GM12873 (cell line): ENCODE data around the gene UNC13B.

Experiments
- TF ChIP-seq, protein P1 (sequence below): IDR thresholded peaks from 2 replicates; pipeline ENCODE4 v1.5.1; 2012; ENCODE audit warnings: low read depth, mild to moderate bottlenecking, moderate library complexity, low read length, control low read depth; ENCODE audit not compliant: insufficient read depth; ENCODE audit errors: missing control alignments

Gene UNC13B

DNA sequence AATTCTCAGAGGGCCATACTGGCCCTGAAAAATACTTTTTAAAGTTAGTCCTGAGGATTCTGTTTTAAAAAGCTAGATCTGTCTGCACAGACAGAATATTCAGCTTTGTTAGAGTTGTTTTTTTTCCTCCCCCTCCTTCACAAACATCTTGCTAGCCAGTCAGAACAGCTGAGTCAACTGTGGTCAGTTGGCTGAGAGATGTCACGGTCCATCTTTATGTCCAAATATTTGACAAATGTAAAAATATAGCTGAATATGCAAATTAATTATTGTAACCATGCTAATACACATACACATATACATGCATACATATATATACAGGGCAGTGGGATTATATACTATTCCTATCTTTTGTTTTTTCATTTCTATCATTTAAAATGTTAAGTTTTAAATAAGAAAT is 33.9 kb downstream of the UNC13B start:
- TF ChIP-seq, protein P1, sequence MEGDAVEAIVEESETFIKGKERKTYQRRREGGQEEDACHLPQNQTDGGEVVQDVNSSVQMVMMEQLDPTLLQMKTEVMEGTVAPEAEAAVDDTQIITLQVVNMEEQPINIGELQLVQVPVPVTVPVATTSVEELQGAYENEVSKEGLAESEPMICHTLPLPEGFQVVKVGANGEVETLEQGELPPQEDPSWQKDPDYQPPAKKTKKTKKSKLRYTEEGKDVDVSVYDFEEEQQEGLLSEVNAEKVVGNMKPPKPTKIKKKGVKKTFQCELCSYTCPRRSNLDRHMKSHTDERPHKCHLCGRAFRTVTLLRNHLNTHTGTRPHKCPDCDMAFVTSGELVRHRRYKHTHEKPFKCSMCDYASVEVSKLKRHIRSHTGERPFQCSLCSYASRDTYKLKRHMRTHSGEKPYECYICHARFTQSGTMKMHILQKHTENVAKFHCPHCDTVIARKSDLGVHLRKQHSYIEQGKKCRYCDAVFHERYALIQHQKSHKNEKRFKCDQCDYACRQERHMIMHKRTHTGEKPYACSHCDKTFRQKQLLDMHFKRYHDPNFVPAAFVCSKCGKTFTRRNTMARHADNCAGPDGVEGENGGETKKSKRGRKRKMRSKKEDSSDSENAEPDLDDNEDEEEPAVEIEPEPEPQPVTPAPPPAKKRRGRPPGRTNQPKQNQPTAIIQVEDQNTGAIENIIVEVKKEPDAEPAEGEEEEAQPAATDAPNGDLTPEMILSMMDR = no peak

DNA sequence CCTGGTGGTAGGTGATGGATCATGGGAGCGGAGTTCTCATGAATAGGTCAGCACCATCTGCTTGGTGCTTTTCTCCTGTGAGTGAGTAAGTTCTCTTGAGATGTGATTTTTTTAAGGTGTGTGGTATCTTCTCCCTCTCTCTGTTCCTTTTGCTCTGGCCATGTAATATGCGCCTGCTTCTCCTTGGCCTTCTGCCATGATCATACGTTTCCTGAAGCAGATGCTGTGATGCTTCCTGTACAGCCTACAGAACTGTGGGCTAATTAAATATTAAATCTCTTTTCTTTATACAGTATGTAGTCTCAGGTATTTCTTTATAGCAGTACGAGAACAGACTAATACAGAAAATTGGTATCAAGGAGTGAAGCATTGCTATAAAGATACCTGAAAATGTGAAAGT is 36.4 kb downstream of the UNC13B start:
- TF ChIP-seq, protein P1 = no peak

DNA sequence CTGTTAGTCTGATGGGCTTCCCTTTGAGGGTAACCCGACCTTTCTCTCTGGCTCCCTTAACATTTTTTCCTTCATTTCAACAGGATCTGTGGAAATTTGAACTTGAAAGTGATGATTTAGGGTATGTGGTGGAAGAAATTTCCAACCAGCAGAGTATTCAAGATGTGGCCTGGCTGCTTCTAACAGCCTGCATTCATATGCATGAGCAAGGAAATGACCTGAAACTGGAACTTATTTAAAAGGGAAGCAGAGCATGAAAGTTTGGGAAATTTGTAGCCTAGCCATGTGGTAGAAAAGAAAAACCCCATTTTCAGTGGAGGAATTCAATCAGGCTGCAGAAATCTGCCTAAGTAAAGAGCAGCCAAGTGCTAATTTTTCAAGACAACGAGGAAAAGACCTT is 41.7 kb downstream of the UNC13B start:
- TF ChIP-seq, protein P1 = no peak

DNA sequence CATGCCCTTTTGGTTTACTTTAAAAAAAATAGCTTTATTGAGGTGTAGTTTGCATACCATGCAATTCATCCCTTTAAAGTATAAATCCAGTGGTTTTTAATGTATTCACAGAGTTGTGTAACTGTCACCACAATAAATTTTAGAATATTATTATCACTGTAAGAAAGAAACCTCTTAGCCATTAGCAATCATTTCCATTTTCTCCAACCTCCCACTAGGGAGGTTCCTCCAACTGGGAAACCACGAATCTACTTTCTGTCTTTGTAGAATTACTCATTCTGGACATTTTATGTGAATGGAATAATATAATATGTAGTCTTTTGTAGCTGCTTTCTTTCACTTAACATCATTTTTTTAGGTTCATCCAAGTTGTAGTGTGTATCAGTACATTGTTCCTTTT is 43.5 kb downstream of the UNC13B start:
- TF ChIP-seq, protein P1 = no peak

DNA sequence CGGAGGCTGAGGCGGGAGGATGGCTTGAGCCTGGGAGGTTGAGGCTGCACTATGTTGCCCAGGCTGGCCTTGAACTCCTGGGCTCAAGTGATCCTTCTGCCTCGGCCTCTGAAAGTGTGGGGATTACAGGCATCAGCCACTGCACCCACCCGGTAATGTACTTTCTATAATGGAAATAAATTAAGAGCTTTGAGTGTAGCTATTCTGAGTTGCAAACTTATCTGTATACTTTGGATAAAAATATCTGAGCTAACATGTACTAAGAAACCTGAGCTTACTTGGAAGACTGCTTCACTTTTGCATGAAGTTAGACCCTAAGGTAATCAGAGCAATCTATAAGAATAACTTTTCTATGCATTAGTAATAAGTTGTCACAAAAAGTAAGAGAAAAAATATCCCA is 50.0 kb downstream of the UNC13B start:
- TF ChIP-seq, protein P1 = no peak

DNA sequence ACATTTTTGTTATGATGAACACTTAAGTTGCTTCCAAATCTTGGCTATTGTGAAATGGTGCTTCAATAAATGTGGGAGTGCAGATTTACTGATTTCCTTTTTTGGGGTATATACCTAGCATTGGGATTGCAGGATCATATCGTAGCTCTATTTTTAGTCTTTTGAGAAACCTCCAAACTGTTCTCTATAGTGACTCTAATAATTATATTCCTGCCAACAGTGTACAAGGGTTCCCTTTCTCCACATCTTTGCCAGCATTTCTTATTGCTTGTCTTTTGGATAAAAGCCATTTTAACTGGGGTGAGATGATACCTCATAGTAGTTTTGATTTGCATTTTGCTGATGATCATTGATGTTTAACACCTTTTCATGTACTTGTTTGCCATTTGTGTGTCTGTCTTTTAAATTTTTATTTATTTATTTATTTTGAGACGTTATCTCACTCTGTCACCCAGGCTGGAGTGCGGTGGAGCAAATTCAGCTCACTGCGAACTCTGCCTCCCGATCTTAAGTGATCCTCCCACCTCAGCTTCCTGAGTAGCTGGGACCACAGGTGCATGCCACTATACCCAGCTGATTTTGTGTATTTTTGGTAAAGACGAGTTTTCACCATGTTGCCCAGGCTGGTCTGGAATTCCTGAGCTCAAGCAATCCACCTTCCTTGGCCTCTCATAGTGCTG is 59.0 kb downstream of the UNC13B start:
- TF ChIP-seq, protein P1 = no peak

DNA sequence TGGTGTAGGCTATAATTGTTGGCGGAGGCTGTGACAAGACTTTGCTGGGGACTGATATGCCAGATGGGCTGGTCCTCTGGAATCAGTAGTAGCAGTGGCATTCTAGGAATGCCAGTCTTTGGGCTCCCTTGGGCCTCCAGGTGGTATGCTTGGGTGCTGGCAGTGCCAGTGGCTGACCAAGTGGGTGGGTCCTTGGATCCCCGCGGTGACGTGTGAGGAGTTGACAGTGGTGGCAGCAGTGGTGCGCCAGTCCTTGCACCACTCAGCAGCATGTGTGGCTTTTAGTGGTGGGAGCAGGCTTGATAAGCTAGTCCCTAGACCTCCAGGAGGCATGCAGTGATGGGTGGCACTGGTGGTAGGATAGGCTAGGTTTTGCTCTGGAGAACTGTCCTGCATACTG is 63.9 kb downstream of the UNC13B start:
- TF ChIP-seq, protein P1 = no peak
